ENCODE results near the gene CST9. TPM values are rescaled to one million over a fixed set of nuclear protein-coding genes. Genes with fewer than 3 reads are reported as not detected.

The CST9 gene
- total RNA-seq, 1 experiment from 2014 or later, result not detected

DNA sequence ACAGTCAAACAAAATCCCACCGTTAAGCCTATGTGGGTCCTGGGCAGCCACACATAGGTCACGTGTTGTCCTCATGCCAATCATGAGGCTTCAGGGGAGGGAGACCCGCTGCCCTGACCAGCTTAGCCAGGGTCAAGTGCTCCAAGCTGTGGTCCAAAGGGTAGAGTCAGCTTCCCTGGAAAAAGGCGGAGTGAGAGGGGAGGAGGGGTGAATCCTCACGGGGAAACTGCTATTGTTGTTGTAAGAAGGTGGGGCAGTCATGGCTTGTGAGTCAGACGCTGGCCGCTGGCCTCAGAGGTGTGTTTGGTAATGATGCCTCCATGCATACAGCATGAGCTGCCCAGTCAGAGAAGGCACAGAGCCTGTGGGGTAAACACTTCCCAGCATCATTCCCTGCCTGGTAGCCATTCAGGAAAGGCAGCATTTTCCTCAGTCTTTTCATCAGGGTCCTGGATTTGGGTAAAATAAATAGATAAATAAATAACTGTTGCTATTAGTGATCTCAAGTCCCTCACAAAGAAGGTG is 23.4 kb upstream of the CST9 start:
- Histone ChIP-seq H2BK5ac (ENCODE audit: insufficient read length, low read length) (no peak overlapping the region), H3K56ac (ENCODE audit: insufficient read length, low read depth, low read length) (no peak overlapping the region), H4K91ac (ENCODE audit: insufficient read length, low read depth, low read length) (no peak overlapping the region), H3K4me2 (ENCODE audit: insufficient read depth, insufficient read length, low read length) (no peak overlapping the region), H3K23ac (ENCODE audit: insufficient read length, low read depth, low read length) (no peak overlapping the region), H3K9me3 (ENCODE audit: control insufficient read depth, low read depth, low read length) (no peaks in the 10 kb centered on the region), H2AFZ (ENCODE audit: low read length) (no peak overlapping the region), H3K4ac (ENCODE audit: low read depth, low read length) (no peak overlapping the region), H2BK20ac (ENCODE audit: low read depth, low read length, poor library complexity, severe bottlenecking) (no peak overlapping the region), H4K8ac (replicated peaks; ENCODE audit: insufficient read length, low read depth, low read length) (no peak overlapping the region), H3K23me2 (ENCODE audit: insufficient read length, low read depth, low read length, poor library complexity, severe bottlenecking) (no peaks in the 10 kb centered on the region), H3K27me3 (ENCODE audit: insufficient read depth, low read length) (no peaks in the 10 kb centered on the region), H3K18ac (ENCODE audit: insufficient read length, low read depth, low read length) (no peak overlapping the region), H2AK5ac (ENCODE audit: insufficient read length, low read length) (no peak overlapping the region), H3K79me2 (ENCODE audit: insufficient read depth, low read length) (no peaks in the 10 kb centered on the region), H3K27ac (ENCODE audit: insufficient read length, low read depth, low read length) (no peak overlapping the region), H2BK120ac (ENCODE audit: low read depth, low read length, poor library complexity, severe bottlenecking) (no peak overlapping the region), H4K20me1 (ENCODE audit: control insufficient read depth, insufficient read depth, insufficient read length) (no peaks in the 10 kb centered on the region), H3K4me1 (ENCODE audit: insufficient read depth, low read length) (no peaks in the 10 kb centered on the region), H3K14ac (ENCODE audit: insufficient read depth, low read length) (no peak overlapping the region), H2BK12ac (ENCODE audit: insufficient read length, low read depth, low read length) (no peak overlapping the region), H3K9ac (ENCODE audit: extremely low read depth, insufficient read length, low read length) (no peak overlapping the region), H3T11ph (ENCODE audit: low read length) (no peak overlapping the region), H3K79me1 (ENCODE audit: insufficient read depth, low read depth, low read length, poor library complexity, severe bottlenecking) (no peaks in the 10 kb centered on the region), H4K5ac (ENCODE audit: insufficient read length, low read depth, low read length) (no peak overlapping the region), H2BK15ac (ENCODE audit: low read depth, low read length) (no peak overlapping the region)
- TF ChIP-seq, protein P1, sequence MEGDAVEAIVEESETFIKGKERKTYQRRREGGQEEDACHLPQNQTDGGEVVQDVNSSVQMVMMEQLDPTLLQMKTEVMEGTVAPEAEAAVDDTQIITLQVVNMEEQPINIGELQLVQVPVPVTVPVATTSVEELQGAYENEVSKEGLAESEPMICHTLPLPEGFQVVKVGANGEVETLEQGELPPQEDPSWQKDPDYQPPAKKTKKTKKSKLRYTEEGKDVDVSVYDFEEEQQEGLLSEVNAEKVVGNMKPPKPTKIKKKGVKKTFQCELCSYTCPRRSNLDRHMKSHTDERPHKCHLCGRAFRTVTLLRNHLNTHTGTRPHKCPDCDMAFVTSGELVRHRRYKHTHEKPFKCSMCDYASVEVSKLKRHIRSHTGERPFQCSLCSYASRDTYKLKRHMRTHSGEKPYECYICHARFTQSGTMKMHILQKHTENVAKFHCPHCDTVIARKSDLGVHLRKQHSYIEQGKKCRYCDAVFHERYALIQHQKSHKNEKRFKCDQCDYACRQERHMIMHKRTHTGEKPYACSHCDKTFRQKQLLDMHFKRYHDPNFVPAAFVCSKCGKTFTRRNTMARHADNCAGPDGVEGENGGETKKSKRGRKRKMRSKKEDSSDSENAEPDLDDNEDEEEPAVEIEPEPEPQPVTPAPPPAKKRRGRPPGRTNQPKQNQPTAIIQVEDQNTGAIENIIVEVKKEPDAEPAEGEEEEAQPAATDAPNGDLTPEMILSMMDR (conservative IDR thresholded peaks at IDR 0.05), result no peak
- peaks cover 0 to 3% of the 10 kb centered on the region in 2 experiments; a peak in 1 of 5 replicates for H3K9me3 Mint-ChIP-seq
- H3K4me3 Mint-ChIP-seq, result no peak overlapping the region
- no CpG with 5 or more reads among the region's 7 CpGs for WGBS (ENCODE audit: extremely low coverage, insufficient read length, low lambda C conversion rate)
- peaks cover 7% of the 10 kb centered on the region for H3K27me3 Mint-ChIP-seq (ENCODE audit: low read depth)
- no peak for DNase-seq
- peaks cover 0 to 5% (median 0%) of the 10 kb centered on the region in 3 experiments; a peak in 3 of 7 replicates for H3K36me3 Mint-ChIP-seq (ENCODE audit: insufficient read depth in 1 of 3, low read depth in 3 of 3)
- no peak overlapping the region for H3K27ac Mint-ChIP-seq
- H3K4me1 Mint-ChIP-seq, result peaks cover 30 to 38% of the 10 kb centered on the region in 2 experiments
